ENCODE data around the gene CDKL1.

CDKL1 gene

GRCh38 chr14:50355692-50356091 is 41.0 kb downstream of the CDKL1 start:
- DNase-seq: no peak

- DNase-seq: no peak
Observed at GRCh38 chr14:50354527-50354926, 42.2 kb downstream of the CDKL1 start.

- no peak for DNase-seq
Observed at GRCh38 chr14:50353126-50353525, 43.6 kb downstream of the CDKL1 start.

- DNase-seq: no peak
Observed at GRCh38 chr14:50352584-50352983, 44.1 kb downstream of the CDKL1 start.

GRCh38 chr14:50350975-50351374 is 45.7 kb downstream of the CDKL1 start:
- no peak for DNase-seq

GRCh38 chr14:50348933-50349332 is 47.7 kb downstream of the CDKL1 start:
- no peak for DNase-seq

- DNase-seq: no peak
Observed at GRCh38 chr14:50347521-50347920, 49.2 kb downstream of the CDKL1 start.

GRCh38 chr14:50345846-50346422 is 50.7 kb downstream of the CDKL1 start:
- DNase-seq: no peak

- DNase-seq: no peak
Observed at GRCh38 chr14:50344876-50345563, 51.7 kb downstream of the CDKL1 start.

GRCh38 chr14:50344116-50344775 is 52.4 kb downstream of the CDKL1 start:
- DNase-seq: peak; percentile 92

- no peak for DNase-seq
Observed at GRCh38 chr14:50343434-50343833, 53.2 kb downstream of the CDKL1 start.

- peak; percentile 39 for DNase-seq
Observed at GRCh38 chr14:50342221-50343078, 54.2 kb downstream of the CDKL1 start.

- no peak for DNase-seq
Observed at GRCh38 chr14:50340963-50341362, 55.7 kb downstream of the CDKL1 start.

GRCh38 chr14:50340045-50340444 is 56.6 kb downstream of the CDKL1 start:
- no peak for DNase-seq

- no peak for DNase-seq
Observed at GRCh38 chr14:50339178-50339804, 57.4 kb downstream of the CDKL1 start.

GRCh38 chr14:50338587-50338986 is 58.1 kb downstream of the CDKL1 start:
- no peak for DNase-seq

- no peak for DNase-seq
Observed at GRCh38 chr14:50335989-50336824, 60.5 kb downstream of the CDKL1 start.

- DNase-seq: no peak
Observed at GRCh38 chr14:50335389-50335788, 61.3 kb downstream of the CDKL1 start.

GRCh38 chr14:50334211-50334610 is 62.5 kb downstream of the CDKL1 start:
- DNase-seq: no peak

- no peak for DNase-seq
Observed at GRCh38 chr14:50333014-50333509, 63.6 kb downstream of the CDKL1 start.

GRCh38 chr14:50331596-50331995 is 65.1 kb downstream of the CDKL1 start:
- no peak for DNase-seq
